Parathyroid adenoma (tissue), 2 donors: ENCODE measurements around the gene IFI27L1.
A peak's percentile ranks its signal among the peaks of the same experiment; 100 is the strongest.

ENCODE experiments used
- H2AFZ ChIP-seq: fragments of 300-600 bp; sonication (generic); one replicate; pipeline ENCODE4 v1.7.0; 2017; ENCODE audit warnings: antibody characterized with exemption, mild to moderate bottlenecking
- H3K27ac ChIP-seq: fragments of 300-600 bp; sonication (generic); one replicate; pipeline ENCODE4 v1.7.0; 2017
- H3K27me3 ChIP-seq: fragments of 300-600 bp; sonication (generic); one replicate; pipeline ENCODE4 v1.7.0; 2017; ENCODE audit warnings: low read length; ENCODE audit not compliant: control insufficient read depth, insufficient read depth
- H3K36me3 ChIP-seq: fragments of 300-600 bp; sonication (generic); one replicate; pipeline ENCODE4 v1.7.0; 2017; ENCODE audit warnings: low read length; ENCODE audit not compliant: control insufficient read depth, insufficient read depth
- H3K4me1 ChIP-seq: fragments of 300-600 bp; sonication (generic); one replicate; pipeline ENCODE4 v1.7.0; 2017; ENCODE audit warnings: control low read depth
- H3K4me2 ChIP-seq: fragments of 300-600 bp; sonication (generic); one replicate; pipeline ENCODE4 v1.7.0; 2017; ENCODE audit warnings: low read length
- H3K4me3 ChIP-seq: fragments of 300-600 bp; sonication (generic); one replicate; pipeline ENCODE4 v1.7.0; 2017; ENCODE audit warnings: low read depth, low read length
- H3K79me2 ChIP-seq: fragments of 300-600 bp; sonication (generic); one replicate; pipeline ENCODE4 v1.7.0; 2017; ENCODE audit warnings: control low read depth
- H3K9ac ChIP-seq: fragments of 300-600 bp; sonication (generic); one replicate; pipeline ENCODE4 v1.7.0; 2017; ENCODE audit warnings: mild to moderate bottlenecking
- H3K9me3 ChIP-seq: fragments of 300-600 bp; sonication (generic); one replicate; pipeline ENCODE4 v1.7.0; 2017; ENCODE audit warnings: low read length; ENCODE audit not compliant: control insufficient read depth
- CTCF ChIP-seq: fragments of 300-600 bp; sonication (generic); IDR thresholded peaks from one replicate; pipeline ENCODE4 v1.7.0; 2017; ENCODE audit warnings: antibody characterized with exemption, mild to moderate bottlenecking
- donor health status: primary hyperparathyroidism.

The IFI27L1 gene

GRCh38 chr14:94077111-94077821 is 3.8 kb upstream of the IFI27L1 start:
- Histone ChIP-seq H3K4me2 (peak overlapping the region; percentile 50), H3K4me3 (no peak overlapping the region), H3K36me3 (no peaks in the 10 kb centered on the region), H2AFZ (no peak overlapping the region), H3K4me1 (peaks cover 16% of the 10 kb centered on the region), H3K27ac (no peak overlapping the region), H3K9me3 (peaks cover 8% of the 10 kb centered on the region), H3K9ac (no peak overlapping the region), H3K27me3 (no peaks in the 10 kb centered on the region), H3K79me2 (peaks cover 69% of the 10 kb centered on the region)
- TF ChIP-seq CTCF: no peak

- peaks cover 65% of the 10 kb centered on the region for H3K79me2 ChIP-seq
- H3K4me3 ChIP-seq: peak overlapping the region; percentile 0
- peaks cover 8% of the 10 kb centered on the region for H3K9me3 ChIP-seq
- H2AFZ ChIP-seq: no peak overlapping the region
- TF ChIP-seq CTCF: no peak
- no peak overlapping the region for H3K9ac ChIP-seq
- H3K27me3 ChIP-seq: no peaks in the 10 kb centered on the region
- H3K36me3 ChIP-seq: no peaks in the 10 kb centered on the region
- H3K27ac ChIP-seq: no peak overlapping the region
- peak overlapping the region; percentile 75 for H3K4me2 ChIP-seq
- H3K4me1 ChIP-seq: peaks cover 16% of the 10 kb centered on the region
These were observed 3.3 kb upstream of the IFI27L1 start for GRCh38 chr14:94077823-94078222.

DNA sequence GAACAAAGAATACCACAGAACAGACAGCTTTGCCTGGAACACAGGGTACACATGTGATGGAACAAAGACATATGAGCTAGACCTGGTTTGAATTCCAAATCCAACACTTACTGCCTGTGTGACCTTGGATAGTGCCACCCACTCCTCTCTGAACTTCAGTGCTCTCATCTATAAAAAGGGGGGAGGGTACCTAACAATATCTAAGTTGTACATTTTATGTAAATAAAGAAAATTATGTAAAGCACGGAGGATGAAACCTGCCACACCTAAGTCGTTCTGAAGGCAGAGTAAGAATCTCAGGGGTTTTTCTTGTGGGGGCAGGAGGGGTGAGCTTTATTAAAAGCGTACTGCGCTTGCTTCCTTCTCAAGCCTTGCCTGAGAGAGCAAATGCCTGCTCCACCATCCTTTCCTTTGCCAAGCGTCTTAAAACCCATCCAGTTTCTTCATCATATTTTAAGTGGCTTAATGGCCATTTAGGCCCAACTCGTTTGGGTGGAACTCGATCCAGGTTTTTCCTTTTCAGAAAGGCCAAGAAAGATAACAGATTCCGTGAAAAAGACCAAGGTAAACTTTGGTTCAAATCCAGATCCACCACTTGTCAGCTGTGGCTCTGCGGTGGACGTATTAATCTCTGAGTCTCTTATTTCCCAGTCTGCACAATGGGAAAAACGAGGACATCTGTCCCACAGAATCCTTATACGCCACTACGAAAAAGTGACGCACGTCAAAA is 1.1 kb upstream of the IFI27L1 start:
- Histone ChIP-seq H3K4me2 (peak overlapping the region; percentile 75), H3K27me3 (no peaks in the 10 kb centered on the region), H3K27ac (peak overlapping the region; percentile 83), H3K4me3 (peak overlapping the region; percentile 90), H3K79me2 (peaks cover 52% of the 10 kb centered on the region), H3K36me3 (no peaks in the 10 kb centered on the region), H3K9me3 (peaks cover 3% of the 10 kb centered on the region), H3K9ac (peak overlapping the region; percentile 6), H3K4me1 (peaks cover 16% of the 10 kb centered on the region), H2AFZ (peak overlapping the region; percentile 87)
- no peak for TF ChIP-seq CTCF

GRCh38 chr14:94081386-94081820 is 293 bp downstream of the IFI27L1 start:
- peaks cover 12% of the 10 kb centered on the region for H3K4me1 ChIP-seq
- peak overlapping the region; percentile 83 for H3K27ac ChIP-seq
- H3K9ac ChIP-seq: no peak overlapping the region
- no peaks in the 10 kb centered on the region for H3K36me3 ChIP-seq
- peaks cover 39% of the 10 kb centered on the region for H3K79me2 ChIP-seq
- peak overlapping the region; percentile 90 for H3K4me3 ChIP-seq
- no peak for TF ChIP-seq CTCF
- H3K4me2 ChIP-seq: peak overlapping the region; percentile 88
- H2AFZ ChIP-seq: peak overlapping the region; percentile 87
- no peaks in the 10 kb centered on the region for H3K27me3 ChIP-seq
- no peaks in the 10 kb centered on the region for H3K9me3 ChIP-seq
